Stimulated activated CD8-positive, alpha-beta memory T cell treated with anti-CD3 and anti-CD28 coated beads, Interleukin-7, amount 100 ng/mL, for 48 hours (primary cell): ENCODE results near the gene MRC2.
"Not testable (repeated sequence)": the region's sequence is repeated elsewhere in the genome, so short reads cannot be mapped to it uniquely, and the experiment has no call there.

Experiments
- DNase-seq, 2 donors: peaks; one replicate each; pipeline ENCODE4 v3.0.0-alpha.2; 2020; ENCODE audit warnings: low read depth in 1 of 2; ENCODE audit errors: extremely low read depth in 1 of 2

The MRC2 gene

GRCh38 chr17:62627219-62627903 lies at the start of gene MRC2:
Gene MRC2 (plus strand): TSS chr17:62627670. CDS start chr17:62627803, 133 bp downstream.
- DNase-seq = peak; percentile 34 to 48

DNA sequence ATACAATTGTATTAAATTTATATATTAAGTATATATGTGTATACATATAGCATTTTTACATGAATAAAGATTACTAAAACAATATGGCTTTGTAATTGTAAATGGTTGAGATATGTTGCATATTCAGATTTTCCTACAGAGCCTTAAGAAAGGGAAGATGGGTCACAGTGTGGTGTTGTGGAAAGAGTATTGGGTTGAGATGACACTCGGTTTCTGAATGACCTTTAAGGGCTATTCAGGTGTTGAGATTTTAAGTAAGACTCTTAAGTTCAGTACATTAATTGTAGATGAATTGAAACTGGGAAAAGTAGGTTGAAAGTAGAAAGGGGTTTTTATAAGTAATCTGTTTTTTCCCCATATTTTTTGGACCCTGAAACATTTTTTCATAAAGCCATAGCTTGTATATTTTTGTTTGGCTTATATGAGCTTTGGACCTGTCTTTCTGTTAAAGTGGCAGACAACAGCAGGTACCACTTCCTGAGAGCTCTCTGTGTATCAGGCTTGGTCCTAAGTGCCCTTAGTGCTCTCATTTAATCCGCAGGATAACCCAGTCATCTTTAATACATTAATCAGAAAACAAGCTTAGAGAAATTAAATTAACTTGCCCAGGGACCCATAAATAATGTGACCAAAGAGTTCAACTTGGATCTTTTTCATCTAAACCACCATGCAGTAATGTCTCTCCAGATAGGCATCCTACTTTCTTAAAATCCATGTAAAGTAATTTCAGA lies 48.5 kb upstream of the MRC2 start:
- DNase-seq = no peak

GRCh38 chr17:62580947-62581346 lies 46.5 kb upstream of the MRC2 start:
- no peak for DNase-seq

DNA sequence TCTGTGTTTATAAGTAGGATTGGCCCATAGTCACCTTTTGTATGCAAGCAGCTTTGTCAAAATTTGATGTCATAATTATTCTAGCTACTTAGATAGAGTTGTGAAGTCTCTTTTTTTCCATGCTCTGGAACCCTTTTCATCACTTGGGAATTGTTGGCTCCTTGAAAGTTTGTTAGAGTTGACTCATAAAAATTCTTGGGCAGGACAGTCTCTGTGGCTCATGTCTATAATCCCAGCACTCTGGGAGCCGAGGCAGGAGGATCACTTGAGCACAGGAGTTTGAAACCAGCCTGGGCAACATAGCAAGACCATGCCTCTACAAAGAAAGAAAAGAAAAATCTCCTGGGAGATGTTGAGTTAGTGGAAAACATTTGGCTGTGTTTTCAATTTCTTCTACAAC lies 45.7 kb upstream of the MRC2 start:
- no peak for DNase-seq

GRCh38 chr17:62587554-62587953 lies 39.9 kb upstream of the MRC2 start:
- DNase-seq = no peak

- DNase-seq = no peak
Measured at GRCh38 chr17:62588109-62588508, 39.4 kb upstream of the MRC2 start.

DNA sequence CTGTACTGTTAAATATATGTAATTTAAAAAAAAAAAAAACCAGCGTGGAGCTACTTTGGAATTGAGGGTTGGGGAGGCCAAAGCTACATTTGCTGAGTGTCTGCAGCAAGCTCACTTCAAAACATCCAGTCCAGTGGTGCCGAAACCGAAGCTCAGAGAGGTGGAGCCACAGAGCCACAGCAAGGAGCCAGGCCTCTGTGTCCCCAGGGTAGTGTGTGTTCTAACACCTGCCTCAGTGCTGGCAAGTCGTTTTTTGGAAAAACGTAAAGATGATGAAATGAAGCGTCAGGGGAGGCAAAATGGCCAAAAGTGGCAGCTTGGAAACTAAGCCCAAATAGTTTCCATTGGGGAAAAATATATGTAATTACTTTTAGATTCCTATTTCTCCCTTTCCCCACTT lies 36.1 kb upstream of the MRC2 start:
- DNase-seq = no peak

DNA sequence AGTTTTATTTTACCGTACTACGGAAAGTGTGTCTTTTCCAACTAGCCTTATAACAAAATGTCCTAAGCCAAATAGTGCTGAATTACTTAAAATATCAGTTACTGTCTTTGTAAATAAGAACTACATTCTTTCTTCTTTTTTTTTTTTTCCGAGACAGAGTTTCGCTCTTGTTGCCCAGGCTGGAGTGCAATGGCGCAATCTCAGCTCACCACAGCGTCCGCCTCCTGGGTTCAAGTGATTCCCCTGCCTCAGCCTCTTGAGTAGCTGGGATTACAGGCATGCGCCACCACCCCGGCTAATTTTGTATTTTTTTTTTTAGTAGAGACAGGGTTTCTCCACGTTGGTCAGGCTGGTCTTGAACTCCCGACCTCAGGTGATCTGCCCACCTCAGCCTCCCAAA lies 35.6 kb upstream of the MRC2 start:
- not testable (repeated sequence) for DNase-seq

DNA sequence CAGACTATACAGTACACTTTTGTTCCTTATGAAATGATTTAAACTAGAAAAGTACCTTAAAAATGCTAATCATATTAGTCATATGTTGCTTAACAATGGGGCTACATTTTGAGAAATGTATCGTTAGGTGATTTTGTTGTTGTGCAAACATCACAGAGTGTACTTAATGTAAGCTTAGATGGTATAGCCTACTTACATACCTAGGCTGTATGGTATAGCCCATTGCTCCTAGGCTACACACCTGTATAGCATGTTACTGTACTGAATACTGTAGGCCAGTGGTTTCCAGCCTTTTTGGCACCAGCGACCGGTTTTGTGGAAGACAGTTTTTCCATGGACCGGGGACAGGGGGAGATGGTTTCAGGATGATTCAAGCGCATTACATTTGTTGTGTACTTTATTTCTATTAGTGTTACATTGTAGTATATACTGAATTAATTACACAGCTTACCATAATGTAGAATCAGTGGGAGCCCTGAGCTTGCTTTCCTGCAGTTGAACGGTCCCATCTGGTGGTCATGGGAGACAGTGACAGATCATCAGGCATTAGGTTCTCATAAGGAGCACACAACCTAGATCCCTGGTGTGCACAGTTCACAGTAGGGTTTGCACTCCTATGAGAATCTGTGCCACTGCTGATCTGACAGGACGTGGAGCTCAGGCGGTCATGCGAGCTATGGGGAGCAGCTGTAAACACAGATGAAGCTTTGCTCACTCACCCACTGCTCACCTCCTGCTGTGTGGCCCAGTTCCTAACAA lies 35.0 kb upstream of the MRC2 start:
- no peak for DNase-seq

DNA sequence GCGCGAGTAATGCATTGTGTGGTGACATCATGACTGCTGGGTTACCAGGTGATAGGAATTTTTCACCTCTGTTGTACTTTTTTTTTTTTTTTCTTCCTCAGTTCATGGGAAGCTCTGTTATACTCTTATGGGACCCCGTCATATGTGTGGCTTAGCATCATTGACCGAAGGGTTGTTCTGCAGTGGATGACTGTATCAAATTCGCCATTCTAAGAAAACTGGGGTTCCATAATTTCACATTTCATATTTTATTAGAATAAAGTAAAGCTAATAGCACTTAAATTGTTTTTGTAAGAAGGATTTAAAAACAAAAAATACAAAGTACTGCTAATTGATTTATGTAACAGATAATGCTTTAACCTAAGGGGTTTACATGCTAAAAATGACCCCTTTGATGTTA lies 32.0 kb upstream of the MRC2 start:
- DNase-seq = no peak

- no peak for DNase-seq
Measured at GRCh38 chr17:62596662-62597061, 30.8 kb upstream of the MRC2 start.

DNA sequence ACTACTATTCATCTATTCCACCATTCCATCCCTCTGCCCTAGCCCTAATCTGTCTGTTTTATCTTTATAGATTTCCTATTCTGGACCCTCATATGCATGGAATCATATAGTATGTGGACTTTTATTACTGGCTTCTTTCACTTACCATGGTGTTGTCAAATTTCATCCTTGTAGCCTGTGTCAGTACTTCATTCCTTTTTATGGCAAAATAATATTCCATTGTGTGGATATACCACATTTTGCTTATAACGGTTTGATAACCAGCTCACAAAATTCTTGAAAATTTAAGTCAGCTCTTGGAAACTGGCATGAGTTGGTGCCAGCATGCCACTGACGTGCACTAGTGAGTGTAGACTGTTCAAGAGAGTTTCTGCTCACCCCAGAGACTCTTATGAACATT lies 30.3 kb upstream of the MRC2 start:
- no peak for DNase-seq

GRCh38 chr17:62597920-62598319 lies 29.6 kb upstream of the MRC2 start:
- DNase-seq = no peak

DNA sequence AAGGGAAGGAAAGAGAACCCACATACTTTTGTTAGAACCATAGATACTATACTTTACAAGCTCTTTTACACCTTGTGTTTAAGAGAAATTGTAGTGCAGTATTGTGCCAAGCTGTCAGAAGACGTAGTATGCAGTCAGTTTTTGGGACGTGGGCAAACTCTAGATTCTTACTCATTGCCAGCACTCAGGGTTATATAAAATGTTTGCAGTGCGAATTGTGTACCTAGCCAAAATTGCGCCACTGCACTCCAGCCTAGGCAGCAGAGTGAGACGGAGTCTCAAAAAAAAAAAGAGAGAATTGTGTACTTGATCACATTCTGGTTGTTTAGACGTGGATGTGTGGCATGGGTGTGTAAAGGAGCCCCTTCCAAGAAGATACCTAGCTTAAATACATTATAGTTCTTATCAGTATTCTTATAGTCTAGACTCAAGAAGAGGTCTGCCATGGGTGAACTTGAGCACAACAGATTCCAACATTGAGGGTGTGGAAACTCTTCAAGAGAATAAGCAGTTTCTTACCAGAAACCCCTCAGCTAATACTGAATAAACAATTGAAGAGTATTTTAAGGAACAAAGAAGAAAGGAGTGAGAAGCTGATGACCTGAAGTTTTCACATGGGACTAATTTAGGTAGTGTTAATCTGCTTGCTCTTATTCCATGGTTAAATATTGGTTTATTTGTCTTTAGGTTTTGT lies 27.4 kb upstream of the MRC2 start:
- no peak for DNase-seq

DNA sequence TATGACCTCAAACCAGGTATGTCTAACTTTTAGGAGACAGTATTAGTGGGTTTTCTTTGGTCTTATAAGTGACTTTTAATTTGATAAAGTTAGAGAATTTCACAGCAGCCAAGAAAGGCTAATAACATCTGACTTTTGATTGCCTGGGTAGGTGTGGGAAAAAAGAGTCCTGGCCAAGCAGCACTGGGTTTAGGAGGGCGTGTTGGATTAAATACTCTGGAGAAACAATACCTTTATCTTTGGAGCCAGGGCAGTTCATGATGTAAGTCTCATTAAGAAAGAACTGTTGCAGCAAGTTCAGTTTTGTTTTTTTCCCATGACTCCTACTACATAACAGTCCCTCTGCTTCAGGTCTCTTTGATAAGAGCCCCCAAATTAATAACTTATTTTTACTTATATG lies 26.7 kb upstream of the MRC2 start:
- no peak for DNase-seq

DNA sequence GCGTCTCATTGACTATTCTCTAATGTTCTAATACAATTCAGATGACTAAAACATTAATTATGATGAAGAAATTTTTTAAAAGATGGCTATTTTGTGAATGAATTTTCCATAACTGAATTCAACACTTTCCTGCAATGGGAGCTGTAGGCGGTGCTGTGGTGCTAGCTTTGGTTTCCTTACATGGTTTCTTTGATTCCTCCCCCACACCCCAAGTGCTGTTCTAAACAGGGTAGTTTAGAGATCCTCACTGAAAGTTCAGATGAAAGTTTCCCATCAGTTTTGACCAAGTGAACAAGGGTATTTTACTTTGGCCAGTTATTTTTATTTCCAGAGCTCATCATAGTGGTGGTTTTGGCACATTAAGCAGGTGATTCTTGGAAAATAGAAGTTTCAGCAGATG lies 26.0 kb upstream of the MRC2 start:
- DNase-seq = no peak

DNA sequence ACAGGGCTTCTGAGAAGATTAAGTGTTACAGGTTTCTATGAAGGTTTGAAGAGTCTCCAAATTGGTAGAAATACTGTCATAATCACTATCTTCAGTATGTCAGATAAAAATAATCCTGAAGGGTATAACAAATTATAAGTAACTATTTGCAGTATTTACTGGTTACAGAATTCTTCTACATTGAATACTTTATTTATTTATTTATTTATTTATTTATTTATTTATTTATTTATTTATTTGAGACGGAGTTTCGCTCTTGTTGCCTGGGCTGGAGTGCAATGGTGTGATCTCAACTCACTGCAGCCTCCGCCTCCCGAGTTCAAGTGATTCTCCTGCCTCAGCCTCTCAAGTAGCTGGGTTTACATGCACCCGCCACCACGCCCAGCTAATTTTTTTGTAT lies 23.7 kb upstream of the MRC2 start:
- DNase-seq = not testable (repeated sequence)

- DNase-seq = no peak
Measured at GRCh38 chr17:62605588-62605987, 21.9 kb upstream of the MRC2 start.

GRCh38 chr17:62611292-62611691 lies 16.2 kb upstream of the MRC2 start:
- DNase-seq = no peak

GRCh38 chr17:62611728-62612127 lies 15.7 kb upstream of the MRC2 start:
- no peak for DNase-seq

DNA sequence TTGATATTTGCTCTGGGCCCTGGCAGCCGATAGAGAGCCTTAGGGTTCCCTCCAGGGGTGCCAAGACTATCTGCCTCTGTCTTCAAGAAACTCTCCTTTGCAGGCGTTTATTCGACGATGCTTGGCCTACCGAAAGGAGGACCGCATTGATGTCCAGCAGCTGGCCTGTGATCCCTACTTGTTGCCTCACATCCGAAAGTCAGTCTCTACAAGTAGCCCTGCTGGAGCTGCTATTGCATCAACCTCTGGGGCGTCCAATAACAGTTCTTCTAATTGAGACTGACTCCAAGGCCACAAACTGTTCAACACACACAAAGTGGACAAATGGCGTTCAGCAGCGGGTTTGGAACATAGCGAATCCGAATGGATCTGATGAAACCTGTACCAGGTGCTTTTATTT lies 15.2 kb upstream of the MRC2 start:
- not testable (repeated sequence) for DNase-seq
